HepG2 (cell line): ENCODE results near the gene PCDHGA12. TPM values are rescaled to one million over a fixed set of nuclear protein-coding genes. Genes with fewer than 3 reads are reported as not detected.

Experiments used
- ATAC-seq: fragments of 200-7000 bp; cut with Tn5 transposase; 3 replicates; pipeline ENCODE4 v1.9.1; 2020; ENCODE audit warnings: mild to moderate bottlenecking, moderate library complexity
- BruUV-seq: library from RNA; stranded (reverse); fragments of 400-500 nt; replicated peaks from 2 replicates; lab custom pipeline; 2021; lab: Mats Ljungman, UMichigan
- CTCF ChIA-PET: fragments of 300-600 bp; formaldehyde crosslinking; extraction: SDS; loops from one replicate; lab custom pipeline; 2021; ENCODE audit warnings: low total read pairs, inconsistent platforms, low intra/inter-chr PET ratio; lab: Yijun Ruan, JAX
- POLR2A ChIA-PET: fragments of 350-600 bp; sonication (Branson Sonifier 250); formaldehyde crosslinking; loops from one replicate; lab custom pipeline; 2020; ENCODE audit warnings: antibody characterized with exemption, inconsistent platforms; lab: Yijun Ruan, JAX
- DNase-seq: peaks from one replicate; pipeline ENCODE4 v3.0.0-alpha.2; 2015; ENCODE audit warnings: low spot score
- FAIRE-seq: peaks from 3 replicates; lab custom pipeline; 2011; peaks lifted over from hg19 to GRCh38; lab: Jason Lieb, UNC
- H2AFZ ChIP-seq: one replicate; pipeline ENCODE4 v1.6.1; 2011; ENCODE audit warnings: low read length, inconsistent platforms
- H3K27ac ChIP-seq: fragments of 300-600 bp; 3 replicates; pipeline ENCODE4 v1.8.0; 2011; ENCODE audit warnings: mixed run types, mild to moderate bottlenecking, mixed read lengths, low read length, inconsistent platforms; ENCODE audit not compliant: insufficient read depth; ENCODE audit errors: extremely low read length
- H3K27me3 ChIP-seq, 2 experiments: fragments of 200-600 bp in 1 of 2; 2 replicates in 1 of 2; 3 replicates in 1 of 2; pipeline versions ENCODE4 v1.6.0 to v1.8.0; 2011; ENCODE audit warnings: low read length in 2 of 2, mild to moderate bottlenecking in 2 of 2, moderate library complexity in 2 of 2, inconsistent platforms in 1 of 2; ENCODE audit not compliant: insufficient read depth in 2 of 2, control insufficient read depth in 1 of 2
- H3K36me3 ChIP-seq, 2 experiments: fragments of 200-600 bp in 1 of 2; replicated peaks in 1 of 2; 2 replicates in 1 of 2; 3 replicates in 1 of 2; pipeline versions ENCODE4 v1.5.1 to v1.8.0; 2011; ENCODE audit warnings: low read length in 2 of 2, inconsistent platforms in 1 of 2; ENCODE audit not compliant: insufficient read depth in 2 of 2, control insufficient read depth in 1 of 2
- H3K4me1 ChIP-seq: 2 replicates; pipeline ENCODE4 v1.5.1; 2012; ENCODE audit warnings: low read length, inconsistent platforms; ENCODE audit not compliant: insufficient read depth
- H3K4me2 ChIP-seq: 2 replicates; pipeline ENCODE4 v1.6.0; 2011; ENCODE audit warnings: low read depth, low read length, inconsistent platforms
- H3K4me3 ChIP-seq, 3 experiments: fragments of 200-600 bp in 1 of 3; sonication (generic), shearing (Covaris generic) in 1 of 3; replicated peaks in 1 of 3; 2 replicates each; pipeline ENCODE4 v1.5.1; 2011 to 2016; ENCODE audit warnings: low read length in 3 of 3, inconsistent platforms in 2 of 3, low read depth in 2 of 3, mild to moderate bottlenecking in 2 of 3, control low read depth in 1 of 3, mixed read lengths in 1 of 3; ENCODE audit not compliant: insufficient read depth in 1 of 3
- H3K79me2 ChIP-seq: one replicate; pipeline ENCODE4 v1.6.1; 2011; ENCODE audit warnings: low read length, inconsistent platforms; ENCODE audit not compliant: insufficient read depth
- H3K9ac ChIP-seq: 2 replicates; pipeline ENCODE4 v1.6.0; 2011; ENCODE audit warnings: mild to moderate bottlenecking, low read depth, low read length, inconsistent platforms; ENCODE audit not compliant: insufficient read depth
- H3K9me3 ChIP-seq: 2 replicates; pipeline ENCODE4 v1.5.1; 2012; ENCODE audit warnings: mild to moderate bottlenecking, low read length
- H4K20me1 ChIP-seq: 2 replicates; pipeline ENCODE4 v1.6.0; 2011; ENCODE audit warnings: inconsistent platforms, mild to moderate bottlenecking, low read length, moderate library complexity; ENCODE audit not compliant: insufficient read depth
- ZNF280D ChIP-seq: sonication (generic); formaldehyde crosslinking; IDR thresholded peaks from 2 replicates; pipeline ENCODE4 v1.5.1; 2020; ENCODE audit warnings: mild to moderate bottlenecking, missing genetic modification reagents
- WGBS: methylation state at CpG from one replicate; pipeline ENCODE4 v1.1.6; 2017; ENCODE audit warnings: low lambda C conversion rate; 5-methylcytosine and 5-hydroxymethylcytosine counted together
- in situ Hi-C: cut with HindIII; loops from 2 replicates; pipeline ENCODE4 v1.10.0; 2017; ENCODE audit warnings: low pct_unique_long_range_greater_than_20kb; ENCODE audit not compliant: extremely low pct_ligation_motif_present
- intact Hi-C: fragments of 100-400 bp; cut with micrococcal nuclease; formaldehyde crosslinking; loops from one replicate; pipeline ENCODE4 v1.10.0; 2022; ENCODE audit not compliant: unreplicated experiment
- polyA plus RNA-seq, 8 experiments: library from polyadenylated mRNA; depleted of rRNA in 3 of 8; stranded (reverse) in 7 of 8; unstranded in 1 of 8; fragments of >200 nt; fragmentation: Illumina TruSeq in 4 of 8; extraction: Trizol in 4 of 8; gene quantifications; 2 replicates each; pipeline versions ENCODE4 v1.2.1 to v1.2.3, GENCODE V29; 2011 to 2016; ENCODE audit warnings: low read depth in 4 of 8, missing spikeins in 1 of 8, mixed read lengths in 1 of 8; ENCODE audit not compliant: insufficient read depth in 1 of 8
- total RNA-seq, 5 experiments: library from RNA; depleted of rRNA; stranded (reverse); fragments of >200 nt; fragmentation: Illumina TruSeq; extraction: Trizol; gene quantifications; 2 replicates each; pipeline ENCODE4 v1.2.3, GENCODE V29; 2016; ENCODE audit warnings: low read depth in 1 of 5

PCDHGA12 gene
- total and polyA plus RNA-seq, 2 of the 13 experiments (the other 11 are each of a cell fraction or from before 2014, with no cell fraction given): 0.07 to 0.13 TPM

GRCh38 chr5:141422742-141423291 is 7.5 kb upstream of the PCDHGA12 start:
- WGBS: 69% methylated on average over 18 of the region's 42 CpGs
- POLR2A ChIA-PET: no interaction called here
- in situ Hi-C loops: no loop called here

More at GRCh38 chr5:141422742-141423291, 7.5 kb upstream of the PCDHGA12 start:
- H2AFZ ChIP-seq: no peak overlapping the region
- no peak overlapping the region for H3K4me3 ChIP-seq
- H3K4me2 ChIP-seq: no peak overlapping the region
- no peaks in the 10 kb centered on the region for H3K27me3 ChIP-seq
- CTCF ChIA-PET: interaction anchor here (0.6 kb wide), 1 partner anchor 8 kb away, joined by 4 read pairs; the partner anchor contains the start of gene PCDHGA12
- H4K20me1 ChIP-seq: no peaks in the 10 kb centered on the region
- intact Hi-C loops: no loop called here
- H3K36me3 ChIP-seq: no peaks in the 10 kb centered on the region
- no peak for TF ChIP-seq ZNF280D (CRISPR knock-in tag)
- no peak for DNase-seq
- no peak overlapping the region for H3K9ac ChIP-seq
- no peak for FAIRE-seq
- BruUV-seq: no TSS peak
- H3K4me1 ChIP-seq: no peaks in the 10 kb centered on the region
- ATAC-seq: no peak
- H3K79me2 ChIP-seq: no peaks in the 10 kb centered on the region
- H3K27ac ChIP-seq: no peak overlapping the region
- peaks cover 30% of the 10 kb centered on the region for H3K9me3 ChIP-seq
